ENCODE measurements around the gene ST3GAL3.

DNA sequence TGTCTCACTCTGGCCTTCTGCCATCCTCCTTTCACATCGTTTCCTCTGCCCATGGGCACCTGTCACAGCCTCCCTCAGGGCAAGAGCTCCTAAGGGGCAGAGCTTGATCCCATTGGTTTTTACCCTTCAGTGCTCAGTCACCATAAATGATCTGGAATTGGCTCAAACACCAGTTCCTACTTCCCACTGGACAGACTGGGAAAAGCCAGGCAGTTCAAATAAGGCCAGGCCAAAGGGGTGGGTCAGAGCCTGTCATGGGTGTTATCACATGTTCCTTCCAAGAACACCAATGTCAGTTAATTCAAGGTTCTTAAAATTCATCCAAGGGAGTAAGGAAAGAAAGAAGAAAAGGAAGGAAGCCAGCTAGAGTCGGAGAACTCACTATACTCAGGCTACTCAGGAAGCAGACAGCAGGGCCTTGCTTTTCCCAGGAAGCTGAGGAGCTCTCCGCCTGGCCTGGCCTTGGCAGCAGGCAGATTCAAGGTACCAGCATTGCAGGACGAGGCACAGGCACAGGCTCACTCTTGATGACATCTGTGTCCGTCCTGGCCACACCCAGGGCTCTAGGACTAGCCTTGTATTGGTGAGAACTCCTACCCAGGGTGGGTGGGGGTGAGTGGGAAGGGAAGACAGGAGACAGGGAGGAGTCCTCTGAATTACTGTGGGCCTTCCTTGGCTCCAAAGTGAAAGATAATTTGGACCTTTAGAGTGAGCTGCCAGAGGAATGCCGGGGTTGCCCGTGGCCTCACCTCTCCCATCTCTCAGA is 194.0 kb downstream of the ST3GAL3 start:
- TF ChIP-seq EZH2 (IDR thresholded peaks at IDR 0.05; ENCODE audit: insufficient read depth, low read length), result no peak
- no peak for TF ChIP-seq CTCF (IDR thresholded peaks at IDR 0.05; ENCODE audit: insufficient read depth, low read depth, low read length)

Data from astrocyte (in vitro differentiated cells and primary cell).